Activated CD4-positive, alpha-beta memory T cell treated with anti-CD3 and anti-CD28 coated beads for 36 hours (primary cell): Measurements from ENCODE around the gene MUC6. TPM values are rescaled to one million over a fixed set of nuclear protein-coding genes. Genes with fewer than 3 reads are reported as not detected.

ENCODE experiments used
- CTCF ChIA-PET: fragments of 350-600 bp; sonication (Branson Sonifier 250); formaldehyde crosslinking; loops from one replicate; lab custom pipeline; 2021; ENCODE audit warnings: antibody characterized with exemption, inconsistent platforms; lab: Charles Lee
- POLR2A ChIA-PET: fragments of 350-600 bp; sonication (Branson Sonifier 250); formaldehyde crosslinking; loops from one replicate; lab custom pipeline; 2021; ENCODE audit warnings: antibody characterized with exemption; lab: Charles Lee
- DNase-seq: peaks from one replicate; pipeline ENCODE4 v3.0.0-alpha.2; 2020
- H3K27ac Mint-ChIP-seq: one replicate; pipeline ENCODE4 v1.8.0; 2021; ENCODE audit warnings: mixed read lengths
- H3K27me3 Mint-ChIP-seq: one replicate; pipeline ENCODE4 v1.8.0; 2021; ENCODE audit warnings: mixed read lengths
- H3K36me3 Mint-ChIP-seq: one replicate; pipeline ENCODE4 v1.8.0; 2021; ENCODE audit warnings: mixed read lengths
- H3K4me1 Mint-ChIP-seq: one replicate; pipeline ENCODE4 v1.8.0; 2021; ENCODE audit warnings: low read depth, mixed read lengths
- H3K4me3 Mint-ChIP-seq: one replicate; pipeline ENCODE4 v1.8.0; 2021; ENCODE audit warnings: mild to moderate bottlenecking, mixed read lengths
- H3K9me3 Mint-ChIP-seq: one replicate; pipeline ENCODE4 v1.8.0; 2021; ENCODE audit warnings: mixed read lengths
- intact Hi-C: fragments of 100-400 bp; cut with micrococcal nuclease; formaldehyde crosslinking; loops from one replicate; pipeline ENCODE4 v1.15.1; 2023
- total RNA-seq, 2 experiments: library from RNA; stranded (reverse); gene quantifications; one replicate each; pipeline ENCODE4 v1.2.3, GENCODE V29; 2021

The MUC6 gene
- total RNA-seq, 2 experiments from 2014 or later, result not detected

- no peaks in the 10 kb centered on the region for H3K27me3 Mint-ChIP-seq
- H3K9me3 Mint-ChIP-seq, result peaks cover under 1% of the 10 kb centered on the region
- H3K27ac Mint-ChIP-seq, result no peak overlapping the region
- intact Hi-C loops, result no loop called here
- no peaks in the 10 kb centered on the region for H3K4me1 Mint-ChIP-seq
- no peaks in the 10 kb centered on the region for H3K36me3 Mint-ChIP-seq
- DNase-seq, result no peak
- H3K4me3 Mint-ChIP-seq, result no peak overlapping the region
- ChIA-PET POLR2A (no interaction called here), CTCF (no interaction called here)
Observed at GRCh38 chr11:1037506-1038055, 1.1 kb upstream of the MUC6 start.

- DNase-seq, result no peak
- Mint-ChIP-seq H3K4me1 (no peaks in the 10 kb centered on the region), H3K27me3 (no peaks in the 10 kb centered on the region), H3K9me3 (peaks cover 6% of the 10 kb centered on the region), H3K27ac (no peak overlapping the region), H3K36me3 (no peaks in the 10 kb centered on the region), H3K4me3 (no peak overlapping the region)
- intact Hi-C loops, result no loop called here
- CTCF ChIA-PET, result no interaction called here
- POLR2A ChIA-PET, result no interaction called here
Observed at GRCh38 chr11:1036931-1037330, 413 bp upstream of the MUC6 start.

- Mint-ChIP-seq H3K36me3 (no peaks in the 10 kb centered on the region), H3K4me1 (no peaks in the 10 kb centered on the region), H3K9me3 (peaks cover 6% of the 10 kb centered on the region), H3K27ac (no peak overlapping the region), H3K27me3 (no peaks in the 10 kb centered on the region), H3K4me3 (no peak overlapping the region)
- POLR2A ChIA-PET, result no interaction called here
- DNase-seq, result no peak
- CTCF ChIA-PET, result no interaction called here
- intact Hi-C loops, result no loop called here
Observed at GRCh38 chr11:1035577-1036283, 788 bp downstream of the MUC6 start.

GRCh38 chr11:1034456-1035295, 1.8 kb downstream of the MUC6 start:
- H3K4me3 Mint-ChIP-seq, result no peak overlapping the region
- peaks cover 6% of the 10 kb centered on the region for H3K9me3 Mint-ChIP-seq
- no peaks in the 10 kb centered on the region for H3K36me3 Mint-ChIP-seq
- POLR2A ChIA-PET, result no interaction called here
- intact Hi-C loops, result no loop called here
- CTCF ChIA-PET, result no interaction called here
- H3K4me1 Mint-ChIP-seq, result no peaks in the 10 kb centered on the region
- H3K27ac Mint-ChIP-seq, result no peak overlapping the region
- no peak for DNase-seq
- no peaks in the 10 kb centered on the region for H3K27me3 Mint-ChIP-seq

- no peaks in the 10 kb centered on the region for H3K27me3 Mint-ChIP-seq
- POLR2A ChIA-PET, result no interaction called here
Observed at GRCh38 chr11:1034001-1034400, 2.5 kb downstream of the MUC6 start.

GRCh38 chr11:1033016-1033798, 3.3 kb downstream of the MUC6 start:
- Mint-ChIP-seq H3K36me3 (no peaks in the 10 kb centered on the region), H3K9me3 (peaks cover 6% of the 10 kb centered on the region), H3K27ac (no peak overlapping the region), H3K27me3 (no peaks in the 10 kb centered on the region), H3K4me1 (no peaks in the 10 kb centered on the region), H3K4me3 (no peak overlapping the region)
- ChIA-PET CTCF (no interaction called here), POLR2A (no interaction called here)
- no peak for DNase-seq
- intact Hi-C loops, result no loop called here

More at GRCh38 chr11:1034001-1034400, 2.5 kb downstream of the MUC6 start:
- CTCF ChIA-PET, result no interaction called here
- H3K4me3 Mint-ChIP-seq, result no peak overlapping the region
- H3K9me3 Mint-ChIP-seq, result peaks cover 6% of the 10 kb centered on the region
- no peak for DNase-seq
- H3K4me1 Mint-ChIP-seq, result no peaks in the 10 kb centered on the region
- intact Hi-C loops, result no loop called here
- H3K36me3 Mint-ChIP-seq, result no peaks in the 10 kb centered on the region
- H3K27ac Mint-ChIP-seq, result no peak overlapping the region

- Mint-ChIP-seq H3K27me3 (no peaks in the 10 kb centered on the region), H3K9me3 (peaks cover 6% of the 10 kb centered on the region), H3K36me3 (no peaks in the 10 kb centered on the region), H3K4me3 (no peak overlapping the region), H3K4me1 (no peaks in the 10 kb centered on the region), H3K27ac (no peak overlapping the region)
- ChIA-PET CTCF (interaction anchor here (0.6 kb wide), 1 partner anchor 21 kb away, joined by 3 read pairs; no protein-coding TSS in a partner anchor), POLR2A (no interaction called here)
- DNase-seq, result no peak
- intact Hi-C loops, result no loop called here
Observed at GRCh38 chr11:1032310-1032891, 4.1 kb downstream of the MUC6 start.

- intact Hi-C loops, result no loop called here
- Mint-ChIP-seq H3K4me1 (no peaks in the 10 kb centered on the region), H3K27ac (no peak overlapping the region), H3K27me3 (no peaks in the 10 kb centered on the region), H3K9me3 (peaks cover 6% of the 10 kb centered on the region), H3K4me3 (no peak overlapping the region), H3K36me3 (no peaks in the 10 kb centered on the region)
- POLR2A ChIA-PET, result no interaction called here
- no peak for DNase-seq
- CTCF ChIA-PET, result no interaction called here
Observed at GRCh38 chr11:1031121-1031899, 5.2 kb downstream of the MUC6 start.

GRCh38 chr11:1030556-1030955, 6.0 kb downstream of the MUC6 start:
- POLR2A ChIA-PET, result no interaction called here
- H3K4me1 Mint-ChIP-seq, result no peaks in the 10 kb centered on the region
- intact Hi-C loops, result no loop called here
- no peak for DNase-seq
- H3K27ac Mint-ChIP-seq, result no peak overlapping the region
- H3K27me3 Mint-ChIP-seq, result no peaks in the 10 kb centered on the region
- peaks cover 6% of the 10 kb centered on the region for H3K9me3 Mint-ChIP-seq
- H3K36me3 Mint-ChIP-seq, result no peaks in the 10 kb centered on the region
- CTCF ChIA-PET, result no interaction called here
- H3K4me3 Mint-ChIP-seq, result no peak overlapping the region

GRCh38 chr11:1030086-1030485, 6.4 kb downstream of the MUC6 start:
- no peak for DNase-seq
- Mint-ChIP-seq H3K4me1 (no peaks in the 10 kb centered on the region), H3K9me3 (peaks cover 6% of the 10 kb centered on the region), H3K27me3 (no peaks in the 10 kb centered on the region), H3K27ac (no peak overlapping the region), H3K4me3 (no peak overlapping the region), H3K36me3 (no peaks in the 10 kb centered on the region)
- POLR2A ChIA-PET, result no interaction called here
- intact Hi-C loops, result no loop called here
- CTCF ChIA-PET, result no interaction called here

GRCh38 chr11:1029654-1030053, 6.9 kb downstream of the MUC6 start:
- H3K4me1 Mint-ChIP-seq, result no peaks in the 10 kb centered on the region
- DNase-seq, result no peak
- H3K27me3 Mint-ChIP-seq, result no peaks in the 10 kb centered on the region
- no peak overlapping the region for H3K27ac Mint-ChIP-seq
- ChIA-PET CTCF (no interaction called here), POLR2A (no interaction called here)
- no peak overlapping the region for H3K4me3 Mint-ChIP-seq
- peaks cover 6% of the 10 kb centered on the region for H3K9me3 Mint-ChIP-seq
- no peaks in the 10 kb centered on the region for H3K36me3 Mint-ChIP-seq
- intact Hi-C loops, result no loop called here
